Kidney epithelial cell (primary cell): ENCODE results near the gene RFTN1. TPM values are rescaled to one million over a fixed set of nuclear protein-coding genes. Genes with fewer than 3 reads are reported as not detected.

Source experiments
- DNase-seq: peaks from one replicate; pipeline ENCODE4 v3.0.0-alpha.2; 2010; ENCODE audit warnings: low read depth
- H3K27me3 ChIP-seq: 2 replicates; pipeline ENCODE4 v1.6.0; 2011; ENCODE audit warnings: low read length; ENCODE audit not compliant: control insufficient read depth, insufficient read depth
- H3K36me3 ChIP-seq: 2 replicates; pipeline ENCODE4 v1.5.1; 2011; ENCODE audit warnings: low read length; ENCODE audit not compliant: control insufficient read depth, insufficient read depth
- H3K4me3 ChIP-seq: 2 replicates; pipeline ENCODE4 v1.5.1; 2011; ENCODE audit warnings: low read depth, mild to moderate bottlenecking, control low read depth, low read length
- CTCF ChIP-seq: IDR thresholded peaks from 2 replicates; pipeline ENCODE4 v1.5.1; 2011; ENCODE audit warnings: mild to moderate bottlenecking, moderate library complexity, low read length, control low read depth, inconsistent platforms; ENCODE audit not compliant: insufficient read depth, poor library complexity, severe bottlenecking
- total RNA-seq: library from RNA; depleted of rRNA; stranded (reverse); fragments of >200 nt; gene quantifications from 2 replicates; pipeline ENCODE4 v1.2.3, GENCODE V29; 2015

Gene RFTN1
- total RNA-seq, 1 donor from 2014 or later = 50.7 TPM

- no peak for DNase-seq
- H3K36me3 ChIP-seq = no peaks in the 10 kb centered on the region
- H3K27me3 ChIP-seq = no peaks in the 10 kb centered on the region
- no peak overlapping the region for H3K4me3 ChIP-seq
- TF ChIP-seq CTCF = no peak
These were observed 90.2 kb downstream of the RFTN1 start for GRCh38 chr3:16423298-16423697.

- DNase-seq = no peak
- no peak for TF ChIP-seq CTCF
- H3K4me3 ChIP-seq = no peak overlapping the region
- H3K27me3 ChIP-seq = no peaks in the 10 kb centered on the region
- H3K36me3 ChIP-seq = no peaks in the 10 kb centered on the region
These were observed 93.8 kb downstream of the RFTN1 start for GRCh38 chr3:16419640-16420241.

GRCh38 chr3:16417945-16418739, 95.4 kb downstream of the RFTN1 start:
- no peak overlapping the region for H3K4me3 ChIP-seq
- no peaks in the 10 kb centered on the region for H3K27me3 ChIP-seq
- DNase-seq = no peak
- no peaks in the 10 kb centered on the region for H3K36me3 ChIP-seq
- no peak for TF ChIP-seq CTCF

GRCh38 chr3:16415911-16416476, 97.5 kb downstream of the RFTN1 start:
- DNase-seq = no peak
- TF ChIP-seq CTCF = no peak
- Histone ChIP-seq H3K4me3 (no peak overlapping the region), H3K27me3 (no peaks in the 10 kb centered on the region), H3K36me3 (no peaks in the 10 kb centered on the region)

- DNase-seq = no peak
- Histone ChIP-seq H3K4me3 (no peak overlapping the region), H3K36me3 (no peaks in the 10 kb centered on the region), H3K27me3 (no peaks in the 10 kb centered on the region)
- no peak for TF ChIP-seq CTCF
These were observed 100.2 kb downstream of the RFTN1 start for GRCh38 chr3:16413321-16413720.
